Naive thymus-derived CD4-positive, alpha-beta T cell (primary cell): ENCODE results near the gene GABPB2. TPM values are rescaled to one million over a fixed set of nuclear protein-coding genes. Genes with fewer than 3 reads are reported as not detected.

Experiments used
- ATAC-seq: fragments of 150-1000 bp; cut with Tn5 transposase; 2 replicates; pipeline ENCODE4 v1.10.0; 2021; ENCODE audit warnings: mild to moderate bottlenecking, moderate library complexity
- CTCF ChIA-PET: fragments of 350-600 bp; sonication (Branson Sonifier 250); formaldehyde crosslinking; loops from one replicate; lab custom pipeline; 2021; ENCODE audit warnings: antibody characterized with exemption; lab: Charles Lee
- POLR2A ChIA-PET: fragments of 350-600 bp; sonication (Branson Sonifier 250); formaldehyde crosslinking; loops from one replicate; lab custom pipeline; 2021; ENCODE audit warnings: antibody characterized with exemption, inconsistent platforms; lab: Charles Lee
- DNase-seq, 9 donors: peaks; one replicate each; pipeline versions ENCODE4 v3.0.0 to v3.0.0-alpha.2; 2020 to 2022; ENCODE audit warnings: mixed read lengths in 1 of 9
- H3K27ac ChIP-seq: one replicate; pipeline ENCODE4 v1.7.0; 2013; ENCODE audit warnings: mild to moderate bottlenecking, low read depth, low read length, moderate library complexity
- H3K27me3 ChIP-seq, 2 donors: one replicate each; pipeline ENCODE4 v1.7.0; 2013; ENCODE audit warnings: low read length in 2 of 2, mild to moderate bottlenecking in 2 of 2, moderate library complexity in 2 of 2; ENCODE audit not compliant: control insufficient read depth in 2 of 2, insufficient read depth in 2 of 2
- H3K36me3 ChIP-seq, 3 experiments: 1 replicate in 2 of 3; 2 replicates in 1 of 3; pipeline ENCODE4 v1.7.0; 2013; ENCODE audit warnings: low read length in 3 of 3, mild to moderate bottlenecking in 3 of 3, moderate library complexity in 1 of 3; ENCODE audit not compliant: insufficient read depth in 3 of 3, control insufficient read depth in 2 of 3
- H3K4me1 ChIP-seq, 2 donors: one replicate each; pipeline ENCODE4 v1.7.0; 2013; ENCODE audit warnings: low read length in 2 of 2, mild to moderate bottlenecking in 2 of 2, moderate library complexity in 1 of 2; ENCODE audit not compliant: control insufficient read depth in 2 of 2, insufficient read depth in 2 of 2
- H3K4me3 ChIP-seq: 2 replicates; pipeline ENCODE4 v1.7.0; 2013; ENCODE audit warnings: mild to moderate bottlenecking, low read length
- H3K9me3 ChIP-seq, 3 experiments: 1 replicate in 2 of 3; 2 replicates in 1 of 3; pipeline ENCODE4 v1.7.0; 2013; ENCODE audit warnings: low read length in 3 of 3; ENCODE audit not compliant: control insufficient read depth in 2 of 3
- H3K27ac Mint-ChIP-seq, 9 donors: one replicate each; pipeline ENCODE4 v1.8.0; 2020 to 2022; ENCODE audit warnings: mixed read lengths in 9 of 9, mild to moderate bottlenecking in 8 of 9, moderate library complexity in 5 of 9, inconsistent platforms in 2 of 9
- H3K27me3 Mint-ChIP-seq, 5 donors: one replicate each; pipeline ENCODE4 v1.8.0; 2021 to 2022; ENCODE audit warnings: mixed read lengths in 5 of 5, mild to moderate bottlenecking in 1 of 5
- H3K36me3 Mint-ChIP-seq, 5 donors: one replicate each; pipeline ENCODE4 v1.8.0; 2020 to 2022; ENCODE audit warnings: mixed read lengths in 5 of 5, mild to moderate bottlenecking in 3 of 5, inconsistent platforms in 1 of 5
- H3K4me1 Mint-ChIP-seq, 7 donors: one replicate each; pipeline ENCODE4 v1.8.0; 2020 to 2022; ENCODE audit warnings: mixed read lengths in 7 of 7, mild to moderate bottlenecking in 3 of 7, inconsistent platforms in 1 of 7
- H3K4me3 Mint-ChIP-seq, 10 donors: one replicate each; pipeline ENCODE4 v1.8.0; 2020 to 2022; ENCODE audit warnings: mild to moderate bottlenecking in 10 of 10, mixed read lengths in 10 of 10, moderate library complexity in 6 of 10, inconsistent platforms in 2 of 10
- H3K9me3 Mint-ChIP-seq, 11 donors: one replicate each; pipeline ENCODE4 v1.8.0; 2020 to 2022; ENCODE audit warnings: mixed read lengths in 11 of 11, mild to moderate bottlenecking in 4 of 11, inconsistent platforms in 1 of 11, moderate library complexity in 1 of 11
- intact Hi-C, 2 donors: fragments of 100-400 bp; cut with micrococcal nuclease; formaldehyde crosslinking; loops; one replicate each; pipeline ENCODE4 v1.15.1; 2023
- polyA plus RNA-seq, 2 donors: library from polyadenylated mRNA; unstranded; fragments of 300-500 nt; fragmentation: Illumina TruSeq; gene quantifications; one replicate each; pipeline ENCODE4 v1.2.3, GENCODE V29; 2021
- total RNA-seq, 6 experiments: library from RNA in 5 of 6; stranded (reverse) in 5 of 6; gene quantifications; 1 replicate in 5 of 6; 2 replicates in 1 of 6; pipeline ENCODE4 v1.2.3 and lab custom pipeline; 2021 to 2026

Gene GABPB2
- total and polyA plus RNA-seq, 7 experiments from 2014 or later, result 9.6 to 42.2 (median 30.9) TPM

GRCh38 chr1:151159373-151159772, 88.8 kb downstream of the GABPB2 start:
- Mint-ChIP-seq H3K36me3 (peaks cover 0 to 47% (median 37%) of the 10 kb centered on the region in 5 donors), H3K4me1 (peaks cover 48 to 82% (median 65%) of the 10 kb centered on the region in 7 donors), H3K9me3 (no peaks in the 10 kb centered on the region), H3K27me3 (no peaks in the 10 kb centered on the region), H3K27ac (peak overlapping the region; percentile 74 to 97 (median 92)), H3K4me3 (peak overlapping the region; percentile 56 to 100 (median 96))
- ATAC-seq (no peak), DNase-seq (no peak)
- peaks cover 23 to 27% of the 10 kb centered on the region in 2 donors for H3K4me1 ChIP-seq
- H3K27me3 ChIP-seq, result no peaks in the 10 kb centered on the region
- POLR2A ChIA-PET, result interaction anchor here (0.6 to 6.9 kb wide), 9 partner anchors 9 to 531 kb away, joined by 3 to 76 read pairs (median 5); partner anchors contain the start of genes CDC42SE1, LYSMD1, MINDY1 and MLLT11
- peak overlapping the region; percentile 78 for H3K27ac ChIP-seq
- intact Hi-C loops, result loop anchor here (5.0 to 10.0 kb wide), 3 partner anchors 152 to 545 kb away; partner anchors contain the start of genes GOLPH3L (in 1 of the 2), MINDY1 (in 1 of the 2) and PRUNE1 (in 1 of the 2)
- H3K36me3 ChIP-seq, result peaks cover 0 to 17% (median 3%) of the 10 kb centered on the region in 3 experiments
- CTCF ChIA-PET, result interaction anchor here (6.6 kb wide), 1 partner anchor 60 kb away, joined by 130 read pairs; no protein-coding TSS in a partner anchor
- H3K9me3 ChIP-seq, result no peaks in the 10 kb centered on the region
- H3K4me3 ChIP-seq, result peak overlapping the region; percentile 98

GRCh38 chr1:151164732-151165280, 94.2 kb downstream of the GABPB2 start:
- peaks cover 0 to 7% (median 0%) of the 10 kb centered on the region in 11 donors for H3K9me3 Mint-ChIP-seq
- H3K36me3 Mint-ChIP-seq, result peaks cover 0 to 45% (median 34%) of the 10 kb centered on the region in 5 donors
- CTCF ChIA-PET, result interaction anchor here (2.9 kb wide), 1 partner anchor 8 kb away, joined by 16 read pairs; the partner anchor contains the start of gene TNFAIP8L2

GRCh38 chr1:151165281-151165737, 94.7 kb downstream of the GABPB2 start:
- Mint-ChIP-seq H3K27me3 (peaks cover 0 to 3% (median 0%) of the 10 kb centered on the region in 5 donors), H3K27ac (peak overlapping the region; percentile 90 to 99 (median 97)), H3K36me3 (peaks cover 0 to 42% (median 29%) of the 10 kb centered on the region in 5 donors), H3K4me1 (peaks cover 31 to 76% (median 56%) of the 10 kb centered on the region in 7 donors), H3K4me3 (peak overlapping the region; percentile 87 to 99 (median 95)), H3K9me3 (peaks cover 0 to 7% (median 0%) of the 10 kb centered on the region in 11 donors)
- ChIA-PET POLR2A (interaction anchor here (0.6 to 7.8 kb wide), 7 partner anchors 7 to 447 kb away, joined by 3 to 73 read pairs (median 4); partner anchors contain the start of genes TNFAIP8L2 and VPS72), CTCF (interaction anchor here (2.9 kb wide), 1 partner anchor 9 kb away, joined by 16 read pairs; the partner anchor contains the start of gene TNFAIP8L2)
- peak overlapping the region; percentile 97 for H3K4me3 ChIP-seq
- H3K27ac ChIP-seq, result peak overlapping the region; percentile 64
- no peaks in the 10 kb centered on the region for H3K27me3 ChIP-seq
- H3K36me3 ChIP-seq, result peaks cover 0 to 31% (median 0%) of the 10 kb centered on the region in 3 experiments
- DNase-seq, result no peak
- peaks cover 19 to 24% of the 10 kb centered on the region in 2 donors for H3K4me1 ChIP-seq
- intact Hi-C loops, result loop anchor here (1.0 to 5.0 kb wide), 12 partner anchors 8 to 447 kb away; partner anchors contain the start of genes PIP5K1A (in 2 of the 2), PSMD4 (in 2 of the 2), GABPB2 (in 1 of the 2) and PI4KB (in 1 of the 2)
- ATAC-seq, result no peak
- no peaks in the 10 kb centered on the region for H3K9me3 ChIP-seq

More at GRCh38 chr1:151164732-151165280, 94.2 kb downstream of the GABPB2 start:
- Histone ChIP-seq H3K36me3 (peaks cover 0 to 26% (median 0%) of the 10 kb centered on the region in 3 experiments), H3K9me3 (no peaks in the 10 kb centered on the region), H3K27me3 (no peaks in the 10 kb centered on the region), H3K4me3 (peak overlapping the region; percentile 97), H3K27ac (peak overlapping the region; percentile 64), H3K4me1 (peaks cover 19 to 26% of the 10 kb centered on the region in 2 donors)
- Mint-ChIP-seq H3K4me3 (peak overlapping the region; percentile 32 to 99 (median 92)), H3K4me1 (peaks cover 36 to 81% (median 61%) of the 10 kb centered on the region in 7 donors), H3K27me3 (peaks cover 0 to 3% (median 0%) of the 10 kb centered on the region in 5 donors), H3K27ac (peak overlapping the region in 8 of 9 donors; percentile 77 to 99 (median 96))
- POLR2A ChIA-PET, result interaction anchor here (1.0 to 7.8 kb wide), 6 partner anchors 7 to 401 kb away, joined by 3 to 73 read pairs (median 3); partner anchors contain the start of genes TNFAIP8L2 and VPS72
- intact Hi-C loops, result loop anchor here (1.0 to 5.0 kb wide), 12 partner anchors 8 to 447 kb away; partner anchors contain the start of genes PIP5K1A (in 2 of the 2), PSMD4 (in 2 of the 2), GABPB2 (in 1 of the 2) and PI4KB (in 1 of the 2)
- DNase-seq (no peak), ATAC-seq (no peak)

GRCh38 chr1:151165738-151166504, 95.4 kb downstream of the GABPB2 start, which contains the start of the genes LYSMD1 and SCNM1:
LYSMD1 (minus strand) TSS chr1:151165902; CDS start chr1:151165258, 644 bp downstream.
SCNM1 (plus strand) TSS chr1:151166144; CDS start chr1:151166153, 9 bp downstream.
- Histone ChIP-seq H3K9me3 (no peaks in the 10 kb centered on the region), H3K4me1 (peaks cover 18 to 19% of the 10 kb centered on the region in 2 donors), H3K36me3 (peaks cover 0 to 37% (median 0%) of the 10 kb centered on the region in 3 experiments), H3K4me3 (peak within 1 kb of the TSS; percentile 97), H3K27me3 (no peaks in the 10 kb centered on the region), H3K27ac (peak within 1 kb of the TSS; percentile 71)
- Mint-ChIP-seq H3K4me1 (peaks cover 30 to 70% (median 52%) of the 10 kb centered on the region in 7 donors), H3K9me3 (peaks cover 0 to 7% (median 0%) of the 10 kb centered on the region in 11 donors), H3K36me3 (peaks cover 0 to 39% (median 28%) of the 10 kb centered on the region in 5 donors), H3K4me3 (peak within 1 kb of the TSS; percentile 87 to 99 (median 95)), H3K27ac (peak within 1 kb of the TSS; percentile 90 to 99 (median 97)), H3K27me3 (peaks cover 0 to 3% (median 0%) of the 10 kb centered on the region in 5 donors)
- ChIA-PET POLR2A (interaction anchor here (0.6 to 7.8 kb wide), 10 partner anchors 8 to 446 kb away, joined by 3 to 73 read pairs (median 4); partner anchors contain the start of genes TNFAIP8L2, VPS72 and ZNF687), CTCF (interaction anchor here (1.2 to 2.9 kb wide), 2 partner anchors 10 to 66 kb away, joined by 5 to 16 read pairs; partner anchors contain the start of gene TNFAIP8L2)
- intact Hi-C loops, result loop anchor here (1.0 to 5.0 kb wide), 14 partner anchors 9 to 537 kb away; partner anchors contain the start of genes PI4KB (in 2 of the 2), PIP5K1A (in 2 of the 2), PRUNE1 (in 2 of the 2) and PSMD4 (in 2 of the 2)
- ATAC-seq (peak; percentile 98), DNase-seq (peak; percentile 78 to 98 (median 97))

- CTCF ChIA-PET, result interaction anchor here (0.7 to 2.9 kb wide), 3 partner anchors 10 to 67 kb away, joined by 3 to 16 read pairs (median 5); partner anchors contain the start of genes TNFAIP8L2 and VPS72
- peak overlapping the region; percentile 87 to 99 (median 95) for H3K4me3 Mint-ChIP-seq
- peaks cover 30 to 65% (median 48%) of the 10 kb centered on the region in 7 donors for H3K4me1 Mint-ChIP-seq
- peaks cover 0 to 37% (median 26%) of the 10 kb centered on the region in 5 donors for H3K36me3 Mint-ChIP-seq
- intact Hi-C loops, result loop anchor here (1.0 to 5.0 kb wide), 6 partner anchors 24 to 537 kb away; partner anchors contain the start of genes PI4KB (in 2 of the 2), ENSA (in 1 of the 2), PRUNE1 (in 1 of the 2) and SNX27 (in 1 of the 2)
- Histone ChIP-seq H3K27me3 (no peaks in the 10 kb centered on the region), H3K9me3 (no peaks in the 10 kb centered on the region), H3K4me3 (peak overlapping the region; percentile 97), H3K36me3 (peaks cover 0 to 43% (median 0%) of the 10 kb centered on the region in 3 experiments), H3K4me1 (peaks cover 18 to 19% of the 10 kb centered on the region in 2 donors), H3K27ac (peak overlapping the region; percentile 71)
- peaks cover 0 to 7% (median 0%) of the 10 kb centered on the region in 11 donors for H3K9me3 Mint-ChIP-seq
- DNase-seq (no peak), ATAC-seq (no peak)
- peaks cover 0 to 3% (median 0%) of the 10 kb centered on the region in 5 donors for H3K27me3 Mint-ChIP-seq
- POLR2A ChIA-PET, result interaction anchor here (0.7 to 7.8 kb wide), 8 partner anchors 9 to 115 kb away, joined by 3 to 73 read pairs (median 4); partner anchors contain the start of genes TNFAIP8L2, VPS72 and ZNF687
- peak overlapping the region; percentile 90 to 99 (median 97) for H3K27ac Mint-ChIP-seq
Measured at GRCh38 chr1:151166505-151166956, 96.0 kb downstream of the GABPB2 start.
